HL-60 (cell line): Measurements from ENCODE around the gene FZR1.

Source experiments
- DNase-seq, 2 experiments: peaks; one replicate each; pipeline ENCODE4 v3.0.0-alpha.2; 2010 to 2020; ENCODE audit warnings: low read depth in 1 of 2, low spot score in 1 of 2
- H3K27ac ChIP-seq: fragments of 250-450 bp; sonication (Bioruptor Pico); replicated peaks from 2 replicates; pipeline ENCODE4 v1.5.1; 2020; ENCODE audit warnings: mild to moderate bottlenecking, moderate library complexity
- H3K27me3 ChIP-seq: fragments of 250-450 bp; sonication (Bioruptor Pico); 2 replicates; pipeline ENCODE4 v1.5.1; 2021; ENCODE audit warnings: mild to moderate bottlenecking, moderate library complexity; ENCODE audit not compliant: insufficient read depth, poor library complexity, severe bottlenecking
- H3K4me3 ChIP-seq: replicated peaks from 2 replicates; pipeline ENCODE4 v1.5.1; 2011; ENCODE audit warnings: mild to moderate bottlenecking, control low read depth, low read length; ENCODE audit not compliant: insufficient read depth
- CTCF ChIP-seq: IDR thresholded peaks from one replicate; pipeline ENCODE4 v1.5.1; 2011; ENCODE audit warnings: low read length, control low read depth, inconsistent platforms; ENCODE audit not compliant: insufficient read depth
- GABPA ChIP-seq: IDR thresholded peaks from 2 replicates; pipeline ENCODE4 v1.6.1; 2012; ENCODE audit warnings: low read depth
- POLR2AphosphoS5 ChIP-seq: IDR thresholded peaks from 2 replicates; pipeline ENCODE4 v1.6.1; 2012; ENCODE audit warnings: low read depth
- SPI1 ChIP-seq: IDR thresholded peaks from 2 replicates; pipeline ENCODE4 v1.6.1; 2012; ENCODE audit warnings: low read depth, mild to moderate bottlenecking, borderline replicate concordance
- TF ChIP-seq, protein P1 (sequence below): IDR thresholded peaks from 2 replicates; pipeline ENCODE4 v1.6.1; 2012; ENCODE audit warnings: low read depth; ENCODE audit not compliant: insufficient replicate concordance

FZR1 gene

DNA sequence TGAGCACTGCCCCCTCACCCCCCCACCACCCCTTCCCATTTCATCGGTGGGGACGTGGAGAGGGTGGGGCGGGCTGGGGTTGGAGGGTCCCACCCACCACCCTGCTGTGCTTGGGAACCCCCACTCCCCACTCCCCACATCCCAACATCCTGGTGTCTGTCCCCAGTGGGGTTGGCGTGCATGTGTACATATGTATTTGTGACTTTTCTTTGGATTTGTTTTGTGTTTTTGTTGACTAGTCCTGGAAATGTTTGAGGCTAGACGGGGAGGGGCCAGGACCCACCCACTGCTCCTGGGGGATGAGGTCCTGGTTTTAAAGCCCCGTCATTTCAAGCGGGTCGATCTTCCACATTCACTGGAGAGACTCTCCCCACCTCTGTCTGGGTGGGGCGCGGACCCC is 29.9 kb downstream of the FZR1 start:
- TF ChIP-seq GABPA: no peak
- TF ChIP-seq POLR2AphosphoS5: no peak
- TF ChIP-seq SPI1: no peak
- TF ChIP-seq, protein P1, sequence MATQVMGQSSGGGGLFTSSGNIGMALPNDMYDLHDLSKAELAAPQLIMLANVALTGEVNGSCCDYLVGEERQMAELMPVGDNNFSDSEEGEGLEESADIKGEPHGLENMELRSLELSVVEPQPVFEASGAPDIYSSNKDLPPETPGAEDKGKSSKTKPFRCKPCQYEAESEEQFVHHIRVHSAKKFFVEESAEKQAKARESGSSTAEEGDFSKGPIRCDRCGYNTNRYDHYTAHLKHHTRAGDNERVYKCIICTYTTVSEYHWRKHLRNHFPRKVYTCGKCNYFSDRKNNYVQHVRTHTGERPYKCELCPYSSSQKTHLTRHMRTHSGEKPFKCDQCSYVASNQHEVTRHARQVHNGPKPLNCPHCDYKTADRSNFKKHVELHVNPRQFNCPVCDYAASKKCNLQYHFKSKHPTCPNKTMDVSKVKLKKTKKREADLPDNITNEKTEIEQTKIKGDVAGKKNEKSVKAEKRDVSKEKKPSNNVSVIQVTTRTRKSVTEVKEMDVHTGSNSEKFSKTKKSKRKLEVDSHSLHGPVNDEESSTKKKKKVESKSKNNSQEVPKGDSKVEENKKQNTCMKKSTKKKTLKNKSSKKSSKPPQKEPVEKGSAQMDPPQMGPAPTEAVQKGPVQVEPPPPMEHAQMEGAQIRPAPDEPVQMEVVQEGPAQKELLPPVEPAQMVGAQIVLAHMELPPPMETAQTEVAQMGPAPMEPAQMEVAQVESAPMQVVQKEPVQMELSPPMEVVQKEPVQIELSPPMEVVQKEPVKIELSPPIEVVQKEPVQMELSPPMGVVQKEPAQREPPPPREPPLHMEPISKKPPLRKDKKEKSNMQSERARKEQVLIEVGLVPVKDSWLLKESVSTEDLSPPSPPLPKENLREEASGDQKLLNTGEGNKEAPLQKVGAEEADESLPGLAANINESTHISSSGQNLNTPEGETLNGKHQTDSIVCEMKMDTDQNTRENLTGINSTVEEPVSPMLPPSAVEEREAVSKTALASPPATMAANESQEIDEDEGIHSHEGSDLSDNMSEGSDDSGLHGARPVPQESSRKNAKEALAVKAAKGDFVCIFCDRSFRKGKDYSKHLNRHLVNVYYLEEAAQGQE: no peak
- no peak for TF ChIP-seq CTCF
- DNase-seq: no peak
- no peaks in the 10 kb centered on the region for H3K27me3 ChIP-seq
- no peak overlapping the region for H3K4me3 ChIP-seq
- H3K27ac ChIP-seq: no peak overlapping the region

- H3K27me3 ChIP-seq: no peaks in the 10 kb centered on the region
- no peak overlapping the region for H3K4me3 ChIP-seq
- peak overlapping the region; percentile 65 for H3K27ac ChIP-seq
- no peak for DNase-seq
- TF ChIP-seq GABPA (no peak), SPI1 (no peak), CTCF (no peak)
Observed at GRCh38 chr19:3536429-3537100, 30.5 kb downstream of the FZR1 start.

- no peak for DNase-seq
- no peaks in the 10 kb centered on the region for H3K27me3 ChIP-seq
- H3K27ac ChIP-seq: peak overlapping the region; percentile 65
- no peak overlapping the region for H3K4me3 ChIP-seq
- no peak for TF ChIP-seq SPI1
- no peak for TF ChIP-seq GABPA
- TF ChIP-seq POLR2AphosphoS5: no peak
- TF ChIP-seq, protein P1: no peak
Observed at GRCh38 chr19:3537101-3537437, 31.0 kb downstream of the FZR1 start.

DNA sequence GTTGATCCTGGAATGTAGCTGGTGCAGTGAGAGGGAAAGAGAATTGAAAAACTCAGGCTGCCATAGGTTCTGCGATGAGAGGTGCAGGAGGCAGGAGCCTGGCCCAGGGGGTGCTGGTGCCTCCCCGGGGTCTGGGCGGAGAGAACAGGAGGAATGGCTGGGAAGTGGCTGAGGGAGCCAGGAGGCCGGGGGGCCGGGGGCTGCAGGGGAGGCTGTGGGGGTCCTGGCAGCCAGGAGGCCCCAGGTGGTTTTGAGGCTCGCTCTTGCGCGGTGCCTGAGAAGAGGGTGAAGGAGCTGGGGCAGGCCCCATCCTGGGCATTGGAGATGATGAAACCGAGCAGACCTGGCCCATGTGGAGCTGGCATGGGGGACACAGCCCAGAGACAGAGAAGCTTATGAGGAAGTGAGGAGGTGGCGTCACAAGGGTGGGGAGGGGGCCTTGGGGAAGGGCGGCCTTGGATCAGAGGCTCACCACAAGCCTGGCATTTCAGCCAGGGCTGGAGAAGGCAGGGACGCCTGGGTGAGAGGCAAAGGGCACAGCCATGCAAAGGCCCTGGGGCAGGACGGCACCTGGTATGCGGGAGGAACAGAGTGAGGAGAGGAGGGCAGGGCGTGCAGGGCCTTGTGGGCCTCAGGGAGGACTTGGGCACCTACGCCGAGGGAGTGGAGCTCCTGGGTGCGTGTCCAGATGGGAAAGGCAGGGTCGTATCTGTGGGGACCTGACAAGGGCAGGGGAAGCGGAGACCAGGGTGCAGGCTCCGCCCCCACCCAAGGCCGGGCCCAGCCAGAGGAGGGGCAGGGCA is 31.5 kb downstream of the FZR1 start:
- Histone ChIP-seq H3K27me3 (no peaks in the 10 kb centered on the region), H3K4me3 (no peak overlapping the region), H3K27ac (peak overlapping the region; percentile 65)
- DNase-seq: peak in 1 of 2 experiments; percentile 88
- TF ChIP-seq SPI1 (peak; percentile 85; the same call in 1 of the 2 replicates), POLR2AphosphoS5 (peak; percentile 83), CTCF (no peak)
- TF ChIP-seq, protein P1: no peak
